MM.1S (cell line): Measurements from ENCODE around the gene KDM6A.

Experiments used
- DNase-seq: peaks from one replicate; pipeline ENCODE4 v3.0.0-alpha.2; 2015
- H2AFZ ChIP-seq: fragments of 300-600 bp; sonication (generic); 2 replicates; pipeline ENCODE4 v1.6.0; 2016; ENCODE audit warnings: antibody characterized with exemption, low read length
- H3F3A ChIP-seq: fragments of 300-600 bp; sonication (generic); 2 replicates; pipeline ENCODE4 v1.6.1; 2016; ENCODE audit warnings: mild to moderate bottlenecking, antibody characterized with exemption, low read length, moderate library complexity, mixed read lengths; ENCODE audit not compliant: insufficient read depth
- H3K27ac ChIP-seq: fragments of 300-600 bp; sonication (generic); 2 replicates; pipeline ENCODE4 v1.5.1; 2016; ENCODE audit warnings: mild to moderate bottlenecking, low read length
- H3K27me3 ChIP-seq: fragments of 300-600 bp; sonication (generic); replicated peaks from 2 replicates; pipeline ENCODE4 v1.6.0; 2016; ENCODE audit warnings: low read length; ENCODE audit not compliant: insufficient read depth
- H3K36me3 ChIP-seq: fragments of 300-600 bp; sonication (generic); replicated peaks from 2 replicates; pipeline ENCODE4 v1.6.1; 2016; ENCODE audit warnings: mild to moderate bottlenecking, low read length, mixed read lengths; ENCODE audit not compliant: insufficient read depth
- H3K4me1 ChIP-seq: fragments of 300-600 bp; sonication (generic); 2 replicates; pipeline ENCODE4 v1.6.1; 2016; ENCODE audit warnings: low read length, mixed read lengths
- H3K4me2 ChIP-seq: fragments of 300-600 bp; sonication (generic); 2 replicates; pipeline ENCODE4 v1.6.0; 2016; ENCODE audit warnings: low read depth, low read length
- H3K4me3 ChIP-seq: fragments of 300-600 bp; sonication (generic); 2 replicates; pipeline ENCODE4 v1.5.1; 2016; ENCODE audit warnings: low read length, mixed read lengths
- H3K79me2 ChIP-seq: fragments of 300-600 bp; sonication (generic); 2 replicates; pipeline ENCODE4 v1.6.1; 2016; ENCODE audit warnings: mixed run types, low read length, mixed read lengths
- H3K9ac ChIP-seq: fragments of 300-600 bp; sonication (generic); 2 replicates; pipeline ENCODE4 v1.6.1; 2016; ENCODE audit warnings: low read length, mixed read lengths
- H3K9me2 ChIP-seq: fragments of 300-600 bp; sonication (generic); replicated peaks from 2 replicates; pipeline ENCODE4 v1.6.1; 2016; ENCODE audit warnings: mild to moderate bottlenecking, low read length, mixed read lengths; ENCODE audit not compliant: insufficient read depth
- H3K9me3 ChIP-seq: fragments of 300-600 bp; sonication (generic); replicated peaks from 2 replicates; pipeline ENCODE4 v1.6.1; 2016; ENCODE audit warnings: mild to moderate bottlenecking, low read length, mixed read lengths; ENCODE audit not compliant: insufficient read depth
- H4K20me1 ChIP-seq: fragments of 300-600 bp; sonication (generic); 2 replicates; pipeline ENCODE4 v1.6.1; 2016; ENCODE audit warnings: mild to moderate bottlenecking, low read length, moderate library complexity, mixed read lengths; ENCODE audit not compliant: insufficient read depth
- EZH2 ChIP-seq: fragments of 300-600 bp; sonication (generic); optimal IDR thresholded peaks from 2 replicates; pipeline ENCODE3; 2017; ENCODE audit warnings: low read depth, mild to moderate bottlenecking, antibody characterized with exemption, low read length, mixed read lengths
- EZH2phosphoT487 ChIP-seq: fragments of 300-600 bp; sonication (generic); IDR thresholded peaks from 2 replicates; pipeline ENCODE4 v1.6.1; 2018; ENCODE audit warnings: antibody characterized with exemption, low read length
- TF ChIP-seq, protein P1 (sequence below): fragments of 300-600 bp; sonication (generic); IDR thresholded peaks from 2 replicates; pipeline ENCODE4 v1.5.1; 2016; ENCODE audit warnings: antibody characterized with exemption, low read length, mixed read lengths

KDM6A gene

GRCh38 chrX:45007598-45007997 lies 134.6 kb downstream of the KDM6A start:
- Histone ChIP-seq H3K9me3 (no peaks in the 10 kb centered on the region), H3F3A (no peaks in the 10 kb centered on the region), H3K27ac (no peak overlapping the region), H3K9ac (no peak overlapping the region), H4K20me1 (no peaks in the 10 kb centered on the region), H3K79me2 (peaks cover 43% of the 10 kb centered on the region), H3K36me3 (no peaks in the 10 kb centered on the region), H3K4me2 (no peak overlapping the region), H3K4me1 (no peaks in the 10 kb centered on the region), H3K9me2 (no peaks in the 10 kb centered on the region), H3K27me3 (no peaks in the 10 kb centered on the region), H3K4me3 (no peak overlapping the region), H2AFZ (no peak overlapping the region)
- no peak for DNase-seq
- TF ChIP-seq, protein P1, sequence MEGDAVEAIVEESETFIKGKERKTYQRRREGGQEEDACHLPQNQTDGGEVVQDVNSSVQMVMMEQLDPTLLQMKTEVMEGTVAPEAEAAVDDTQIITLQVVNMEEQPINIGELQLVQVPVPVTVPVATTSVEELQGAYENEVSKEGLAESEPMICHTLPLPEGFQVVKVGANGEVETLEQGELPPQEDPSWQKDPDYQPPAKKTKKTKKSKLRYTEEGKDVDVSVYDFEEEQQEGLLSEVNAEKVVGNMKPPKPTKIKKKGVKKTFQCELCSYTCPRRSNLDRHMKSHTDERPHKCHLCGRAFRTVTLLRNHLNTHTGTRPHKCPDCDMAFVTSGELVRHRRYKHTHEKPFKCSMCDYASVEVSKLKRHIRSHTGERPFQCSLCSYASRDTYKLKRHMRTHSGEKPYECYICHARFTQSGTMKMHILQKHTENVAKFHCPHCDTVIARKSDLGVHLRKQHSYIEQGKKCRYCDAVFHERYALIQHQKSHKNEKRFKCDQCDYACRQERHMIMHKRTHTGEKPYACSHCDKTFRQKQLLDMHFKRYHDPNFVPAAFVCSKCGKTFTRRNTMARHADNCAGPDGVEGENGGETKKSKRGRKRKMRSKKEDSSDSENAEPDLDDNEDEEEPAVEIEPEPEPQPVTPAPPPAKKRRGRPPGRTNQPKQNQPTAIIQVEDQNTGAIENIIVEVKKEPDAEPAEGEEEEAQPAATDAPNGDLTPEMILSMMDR, result no peak

- TF ChIP-seq, protein P1, result no peak
- no peak for TF ChIP-seq EZH2
- Histone ChIP-seq H3K4me3 (no peak overlapping the region), H3K27me3 (no peaks in the 10 kb centered on the region), H4K20me1 (no peaks in the 10 kb centered on the region), H3K9ac (no peak overlapping the region), H3K9me2 (no peaks in the 10 kb centered on the region), H3F3A (no peaks in the 10 kb centered on the region), H3K36me3 (no peaks in the 10 kb centered on the region), H3K27ac (no peak overlapping the region), H3K9me3 (no peaks in the 10 kb centered on the region), H3K4me2 (no peak overlapping the region), H2AFZ (no peak overlapping the region), H3K79me2 (peaks cover 54% of the 10 kb centered on the region), H3K4me1 (no peaks in the 10 kb centered on the region)
- no peak for DNase-seq
Observed at GRCh38 chrX:45009371-45010000, 136.5 kb downstream of the KDM6A start.

DNA sequence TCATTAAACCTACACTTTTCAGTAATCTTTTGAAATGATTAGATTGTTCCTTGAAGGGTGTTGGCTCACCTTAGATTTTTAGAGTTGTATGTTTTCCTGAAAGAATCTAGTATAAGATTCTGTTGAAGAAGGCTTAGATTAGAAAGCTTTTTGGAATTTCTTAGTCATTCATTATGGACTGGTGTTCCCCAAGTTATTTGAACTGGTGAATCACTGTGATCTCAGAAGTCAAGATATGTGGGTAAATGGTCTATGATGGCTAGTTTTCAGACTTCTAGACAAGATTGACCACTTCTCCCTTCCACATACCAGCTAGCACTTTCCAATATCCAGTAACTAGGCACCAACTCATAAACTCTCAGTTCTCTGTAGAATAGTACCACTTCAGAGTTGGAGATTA lies 138.1 kb downstream of the KDM6A start:
- no peaks in the 10 kb centered on the region for H3K36me3 ChIP-seq
- peaks cover 59% of the 10 kb centered on the region for H3K79me2 ChIP-seq
- H3K4me1 ChIP-seq, result no peaks in the 10 kb centered on the region
- H3K9ac ChIP-seq, result no peak overlapping the region
- no peak overlapping the region for H3K27ac ChIP-seq
- H2AFZ ChIP-seq, result no peak overlapping the region
- TF ChIP-seq EZH2, result no peak
- TF ChIP-seq EZH2phosphoT487, result no peak
- TF ChIP-seq, protein P1, result no peak
- DNase-seq, result no peak
- H3F3A ChIP-seq, result no peaks in the 10 kb centered on the region
- H3K4me2 ChIP-seq, result no peak overlapping the region
- no peak overlapping the region for H3K4me3 ChIP-seq
- no peaks in the 10 kb centered on the region for H3K9me2 ChIP-seq
- H3K27me3 ChIP-seq, result no peaks in the 10 kb centered on the region
- no peaks in the 10 kb centered on the region for H3K9me3 ChIP-seq
- no peaks in the 10 kb centered on the region for H4K20me1 ChIP-seq
